GM12872 (cell line): ENCODE measurements around the gene ANKRD23.

ENCODE experiments used
- TF ChIP-seq, protein P1 (sequence below): IDR thresholded peaks from 3 replicates; pipeline ENCODE4 v1.5.1; 2011; ENCODE audit warnings: low read depth, mild to moderate bottlenecking, low read length, moderate library complexity; ENCODE audit not compliant: insufficient read depth

Gene ANKRD23

GRCh38 chr2:96842600-96842999, 1.2 kb downstream of the ANKRD23 start:
- TF ChIP-seq, protein P1, sequence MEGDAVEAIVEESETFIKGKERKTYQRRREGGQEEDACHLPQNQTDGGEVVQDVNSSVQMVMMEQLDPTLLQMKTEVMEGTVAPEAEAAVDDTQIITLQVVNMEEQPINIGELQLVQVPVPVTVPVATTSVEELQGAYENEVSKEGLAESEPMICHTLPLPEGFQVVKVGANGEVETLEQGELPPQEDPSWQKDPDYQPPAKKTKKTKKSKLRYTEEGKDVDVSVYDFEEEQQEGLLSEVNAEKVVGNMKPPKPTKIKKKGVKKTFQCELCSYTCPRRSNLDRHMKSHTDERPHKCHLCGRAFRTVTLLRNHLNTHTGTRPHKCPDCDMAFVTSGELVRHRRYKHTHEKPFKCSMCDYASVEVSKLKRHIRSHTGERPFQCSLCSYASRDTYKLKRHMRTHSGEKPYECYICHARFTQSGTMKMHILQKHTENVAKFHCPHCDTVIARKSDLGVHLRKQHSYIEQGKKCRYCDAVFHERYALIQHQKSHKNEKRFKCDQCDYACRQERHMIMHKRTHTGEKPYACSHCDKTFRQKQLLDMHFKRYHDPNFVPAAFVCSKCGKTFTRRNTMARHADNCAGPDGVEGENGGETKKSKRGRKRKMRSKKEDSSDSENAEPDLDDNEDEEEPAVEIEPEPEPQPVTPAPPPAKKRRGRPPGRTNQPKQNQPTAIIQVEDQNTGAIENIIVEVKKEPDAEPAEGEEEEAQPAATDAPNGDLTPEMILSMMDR: no peak

GRCh38 chr2:96841701-96842495, 1.9 kb downstream of the ANKRD23 start:
- TF ChIP-seq, protein P1: no peak

GRCh38 chr2:96839875-96840850, 3.7 kb downstream of the ANKRD23 start:
- TF ChIP-seq, protein P1: no peak

GRCh38 chr2:96839293-96839874, 4.4 kb downstream of the ANKRD23 start:
- TF ChIP-seq, protein P1: no peak

DNA sequence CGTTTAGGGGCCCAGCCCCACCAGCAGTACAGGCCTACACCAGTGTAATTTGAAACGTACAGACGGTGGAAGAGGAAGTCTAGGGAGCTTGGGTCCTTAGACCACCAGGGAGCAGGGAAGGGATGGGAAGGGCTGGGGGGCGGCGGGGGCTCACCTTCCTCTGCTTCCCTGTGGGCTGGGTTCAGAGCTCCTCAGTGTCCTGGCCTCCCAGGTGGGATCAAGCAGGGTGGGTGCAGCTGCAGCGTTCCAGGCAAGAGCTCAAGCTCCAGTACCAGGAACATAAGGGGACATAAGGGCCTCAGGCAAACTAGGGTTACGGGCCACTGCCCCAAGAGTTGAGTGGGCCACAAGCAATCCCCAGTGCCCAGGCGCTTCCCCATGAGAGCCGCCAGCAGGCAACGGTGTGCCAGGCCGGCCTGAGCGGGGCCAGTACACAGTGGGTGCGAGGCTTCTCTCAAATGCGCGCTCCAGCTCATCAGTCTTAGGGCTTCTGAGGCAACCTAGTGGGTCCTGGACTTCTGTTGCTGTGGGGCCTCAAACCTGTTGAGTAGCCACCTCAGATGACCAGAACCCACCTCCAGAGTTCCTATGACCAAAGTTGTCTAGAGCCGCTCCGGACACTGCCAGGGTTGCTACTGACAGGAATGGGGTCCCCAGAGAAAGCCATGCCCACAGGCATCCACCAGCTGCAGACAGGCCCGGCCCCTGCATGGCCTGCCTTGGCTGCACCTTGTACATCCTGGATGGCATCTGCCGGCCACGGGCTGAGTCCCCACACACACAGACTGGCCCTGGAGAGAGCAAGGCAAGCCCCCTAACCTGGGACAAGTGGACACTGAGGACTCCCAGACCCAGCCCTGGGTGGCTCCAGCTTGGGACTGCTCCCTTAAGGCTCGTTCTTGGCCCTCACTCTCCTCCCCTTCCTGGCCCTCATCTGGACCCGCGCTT, 5.2 kb downstream of the ANKRD23 start:
- TF ChIP-seq, protein P1: no peak

DNA sequence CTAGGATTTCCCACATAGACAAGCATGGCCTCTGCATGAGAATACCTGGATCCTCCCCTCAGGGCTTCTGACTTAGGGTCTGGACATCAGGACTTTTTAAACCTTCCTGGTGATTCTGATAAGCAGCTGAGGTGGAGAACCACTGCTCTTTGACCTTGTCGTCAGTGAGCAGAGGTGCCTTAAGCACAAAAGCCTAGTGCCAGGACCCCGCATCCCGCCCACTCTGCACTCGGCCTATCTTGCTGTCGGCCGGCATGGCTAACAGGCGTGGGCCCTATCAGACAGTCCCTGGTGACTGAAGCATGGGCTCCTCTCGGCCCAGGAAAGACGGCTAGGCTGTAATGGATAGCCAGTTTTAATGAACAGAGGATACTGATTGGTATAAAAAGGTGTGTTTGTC, 6.2 kb downstream of the ANKRD23 start:
- TF ChIP-seq, protein P1: no peak
